Hypothalamus (tissue), 51 donors: ENCODE results near the gene RTN4IP1.

ENCODE experiments used
- DNase-seq, 51 donors: peaks; one replicate each; lab custom pipeline; 2025; lab: John Stamatoyannopoulos, UW

The RTN4IP1 gene

GRCh38 chr6:106525107-106525881, 104.0 kb downstream of the RTN4IP1 start:
- no peak for DNase-seq

DNA sequence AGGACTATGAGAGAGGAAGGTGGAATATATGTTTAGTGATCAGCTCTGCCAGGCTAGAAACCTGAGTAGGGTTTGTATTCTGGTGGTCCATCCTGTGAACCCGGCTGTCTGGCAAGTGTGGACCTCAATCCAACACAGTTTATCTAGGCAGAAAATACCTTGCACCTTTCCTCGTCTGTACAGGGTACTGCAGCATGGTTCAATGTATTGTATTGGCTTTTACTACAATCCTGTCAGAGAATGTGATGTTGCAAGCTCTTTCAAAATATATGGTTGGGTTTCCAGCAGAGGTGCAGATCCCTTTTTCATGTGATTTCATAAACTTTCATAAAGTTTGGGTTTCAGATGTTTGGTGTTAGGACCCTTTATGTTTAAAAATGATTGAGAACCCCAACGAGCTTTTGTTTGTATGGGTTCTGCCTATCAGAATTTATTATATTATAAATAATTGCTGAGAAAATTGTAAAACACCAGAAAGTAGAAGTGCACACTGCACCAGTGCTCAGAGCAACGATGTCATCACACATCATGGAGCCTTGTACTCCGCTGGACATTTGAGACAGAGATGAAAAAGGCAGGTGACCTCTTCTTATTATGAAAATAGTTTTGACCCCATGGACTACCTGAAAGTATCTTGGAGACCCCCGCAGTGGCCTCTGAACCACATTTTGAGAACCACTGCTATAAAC, 106.6 kb downstream of the RTN4IP1 start:
- DNase-seq, result no peak
